IPS-18c (cell line): Measurements from ENCODE around the gene MEFV.
"Not testable (repeated sequence)": the region's sequence is repeated elsewhere in the genome, so short reads cannot be mapped to it uniquely, and the experiment has no call there.

Experiments
- H3K4me3 ChIP-seq: 2 replicates; pipeline ENCODE4 v1.7.0; 2013; ENCODE audit warnings: low read depth, mild to moderate bottlenecking, low read length, moderate library complexity; ENCODE audit not compliant: insufficient read depth
- H3K9me3 ChIP-seq: one replicate; pipeline ENCODE4 v1.6.1; 2013; ENCODE audit warnings: mild to moderate bottlenecking, low read length, moderate library complexity; ENCODE audit not compliant: control insufficient read depth, insufficient read depth

The MEFV gene

DNA sequence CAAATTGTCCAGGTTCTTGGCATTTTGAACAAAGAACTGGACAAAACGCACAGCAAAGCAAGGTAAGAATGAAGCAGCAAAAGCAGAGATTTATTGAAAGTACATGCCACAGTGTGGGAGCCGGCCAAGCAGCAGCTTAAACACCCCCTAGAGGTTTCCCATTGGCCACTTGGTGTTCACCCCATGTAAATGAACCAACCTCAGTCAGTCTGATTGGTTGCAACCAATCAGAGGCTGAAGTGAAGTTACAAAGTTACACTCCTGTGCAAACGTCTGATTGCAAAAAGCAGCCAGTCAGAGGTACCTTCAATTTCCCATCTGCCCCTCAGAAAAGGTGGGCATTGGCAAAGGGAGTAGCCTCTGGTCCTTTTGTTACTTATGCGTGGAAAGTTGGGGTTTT, 18.1 kb upstream of the MEFV start:
- peaks cover 2% of the 10 kb centered on the region for H3K9me3 ChIP-seq
- H3K4me3 ChIP-seq, result no peak overlapping the region

DNA sequence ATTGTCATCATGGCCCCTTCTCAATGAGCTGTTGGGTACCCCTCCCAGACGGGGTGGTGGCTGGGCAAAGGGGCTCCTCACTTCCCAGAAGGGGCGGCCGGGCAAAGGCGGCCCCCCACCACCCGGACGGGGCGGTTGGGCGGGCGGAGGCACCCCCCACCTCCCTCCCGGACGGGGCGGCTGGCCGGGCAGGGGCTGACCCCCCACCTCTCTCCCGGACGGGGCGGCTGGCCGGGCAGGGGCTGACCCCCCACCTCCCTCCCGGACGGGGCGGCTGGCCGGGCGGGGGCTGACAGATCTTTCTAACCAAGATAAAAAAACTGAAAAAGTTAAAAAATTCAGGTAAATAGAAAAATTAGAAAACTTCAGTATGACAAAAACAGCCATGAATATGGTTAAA, 14.8 kb upstream of the MEFV start:
- not testable (repeated sequence) for H3K9me3 ChIP-seq, H3K4me3 ChIP-seq

DNA sequence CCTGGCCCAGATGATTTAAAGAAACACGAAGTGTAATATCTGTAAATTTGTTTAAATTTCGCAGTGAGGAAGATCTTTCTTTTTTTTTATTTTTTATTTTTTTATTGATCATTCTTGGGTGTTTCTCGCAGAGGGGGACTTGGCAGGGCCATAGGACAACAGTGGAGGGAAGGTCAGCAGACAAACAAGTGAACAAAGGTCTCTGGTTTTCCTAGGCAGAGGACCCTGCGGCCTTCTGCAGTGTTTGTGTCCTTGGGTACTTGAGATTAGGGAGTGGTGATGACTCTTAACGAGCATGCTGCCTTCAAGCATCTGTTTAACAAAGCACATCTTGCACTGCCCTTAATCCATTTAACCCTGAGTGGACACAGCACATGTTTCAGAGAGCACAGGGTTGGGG, 14.3 kb upstream of the MEFV start:
- H3K9me3 ChIP-seq, result not testable (repeated sequence)

DNA sequence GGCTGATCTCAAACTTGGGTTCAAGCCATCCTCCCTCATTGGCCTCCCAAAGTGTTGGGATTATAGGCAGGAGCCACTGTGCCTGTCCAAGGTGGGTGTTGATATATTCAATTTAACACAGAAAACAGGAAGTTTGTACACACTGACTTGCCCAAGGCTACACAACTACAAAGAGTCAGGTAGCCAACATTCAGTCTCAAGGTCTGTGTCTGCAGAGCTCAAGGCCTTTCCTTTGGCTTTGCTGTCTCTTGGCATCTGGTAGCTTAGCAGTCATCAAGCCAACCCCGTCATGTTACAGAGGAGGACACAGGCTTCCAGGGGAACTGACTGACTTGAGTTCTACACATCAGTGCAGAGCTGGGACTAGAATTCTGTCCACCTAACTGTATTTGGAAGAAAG, 11.9 kb upstream of the MEFV start:
- no peak overlapping the region for H3K4me3 ChIP-seq
- no peaks in the 10 kb centered on the region for H3K9me3 ChIP-seq

More for the DNA sequence above, 14.3 kb upstream of the MEFV start:
- H3K4me3 ChIP-seq, result not testable (repeated sequence)

DNA sequence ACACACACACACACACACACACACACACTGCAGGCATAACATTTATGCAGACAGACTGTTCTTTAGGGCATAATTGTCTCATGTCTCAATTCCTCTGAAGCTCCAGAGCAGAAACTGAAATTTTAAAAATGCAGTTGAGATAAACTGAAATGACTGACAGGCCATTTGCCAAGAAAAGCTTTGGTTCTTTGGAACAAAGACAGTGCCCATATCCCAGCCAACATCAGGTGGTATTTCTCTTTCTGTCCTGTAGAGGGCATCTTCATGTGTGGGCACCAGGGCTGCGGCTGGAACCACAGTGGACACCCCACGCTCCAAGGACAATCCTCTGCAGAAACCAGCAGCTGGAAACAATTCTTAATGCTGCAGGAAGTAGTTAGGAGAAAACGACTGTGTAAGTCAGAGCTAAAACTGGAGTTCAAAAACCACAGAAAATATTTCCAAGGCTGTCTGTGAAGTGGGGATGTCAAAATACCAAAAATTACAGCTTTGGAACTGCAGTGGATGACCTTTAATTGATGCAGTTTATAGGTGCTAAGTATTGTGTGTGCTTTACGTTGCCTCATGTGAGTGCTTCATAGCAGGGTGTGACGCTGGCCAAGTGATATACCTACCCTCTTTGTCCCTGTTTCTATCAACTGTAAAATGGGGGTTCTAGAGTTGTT, 10.6 kb upstream of the MEFV start:
- Histone ChIP-seq H3K4me3 (no peak overlapping the region), H3K9me3 (no peaks in the 10 kb centered on the region)

DNA sequence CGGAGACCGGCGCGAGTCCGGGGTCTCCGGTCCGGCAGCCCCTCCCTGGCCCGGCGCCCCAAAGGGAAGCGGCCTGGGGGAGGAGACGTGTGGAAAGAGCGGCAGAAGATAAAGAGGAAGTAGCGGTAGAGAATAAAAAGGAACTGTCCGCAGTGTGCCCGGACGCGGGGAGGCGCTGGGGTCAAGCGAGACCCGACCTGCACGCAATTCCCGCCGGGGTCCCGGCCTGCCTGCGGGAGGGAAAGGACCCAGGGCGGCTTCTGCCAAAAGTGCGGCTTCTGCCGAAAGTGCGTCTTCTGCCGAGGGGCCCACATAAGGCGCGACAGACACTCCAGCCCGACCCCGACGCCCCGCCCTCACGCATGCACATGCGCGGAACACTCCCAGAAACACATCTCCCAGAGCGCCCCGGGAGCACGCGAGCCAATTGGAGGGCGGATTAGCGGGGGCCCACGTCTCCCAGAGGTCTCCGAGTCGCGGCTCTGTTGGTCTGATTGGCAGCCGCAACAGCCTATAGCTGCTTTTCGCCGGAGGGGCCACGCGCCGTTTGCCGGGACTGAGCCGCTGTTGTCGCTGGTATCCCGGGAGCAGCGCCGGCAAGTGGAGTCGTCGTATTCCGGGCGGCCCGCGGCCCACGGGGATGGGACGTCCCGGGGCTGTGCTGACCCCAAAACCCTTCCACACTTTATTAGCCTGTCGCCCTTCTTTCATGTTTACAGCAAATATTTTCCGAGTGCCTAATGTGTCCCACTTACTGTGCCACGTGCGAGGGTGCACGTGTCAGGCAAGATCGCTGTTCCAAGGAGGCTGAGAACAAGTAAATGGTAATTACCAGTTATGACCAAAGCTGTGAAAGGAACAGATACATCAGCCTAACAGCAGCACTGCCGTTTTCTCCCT, 8.0 kb upstream of the MEFV start:
- peak overlapping the region; percentile 70 for H3K4me3 ChIP-seq
- H3K9me3 ChIP-seq, result no peaks in the 10 kb centered on the region

DNA sequence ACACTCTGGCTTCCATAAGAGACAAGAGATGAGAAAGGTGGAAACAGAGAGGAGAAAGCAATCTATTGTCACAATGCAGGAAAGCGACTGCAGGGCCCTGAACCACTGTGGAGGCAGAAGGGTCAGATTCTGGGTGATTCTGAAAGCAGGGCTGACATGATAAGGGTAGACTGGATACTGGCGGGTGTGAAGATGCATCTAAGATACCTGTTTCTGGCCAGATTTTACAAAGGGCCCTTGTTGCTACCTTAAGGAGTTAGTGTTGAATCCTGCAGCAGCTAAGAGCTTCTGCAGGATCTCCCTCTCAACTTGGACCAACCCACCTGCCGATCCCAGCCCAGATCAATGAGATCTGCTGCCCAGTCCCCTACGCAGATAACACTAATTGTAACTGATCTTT, 6.1 kb upstream of the MEFV start:
- Histone ChIP-seq H3K4me3 (no peak overlapping the region), H3K9me3 (no peaks in the 10 kb centered on the region)

DNA sequence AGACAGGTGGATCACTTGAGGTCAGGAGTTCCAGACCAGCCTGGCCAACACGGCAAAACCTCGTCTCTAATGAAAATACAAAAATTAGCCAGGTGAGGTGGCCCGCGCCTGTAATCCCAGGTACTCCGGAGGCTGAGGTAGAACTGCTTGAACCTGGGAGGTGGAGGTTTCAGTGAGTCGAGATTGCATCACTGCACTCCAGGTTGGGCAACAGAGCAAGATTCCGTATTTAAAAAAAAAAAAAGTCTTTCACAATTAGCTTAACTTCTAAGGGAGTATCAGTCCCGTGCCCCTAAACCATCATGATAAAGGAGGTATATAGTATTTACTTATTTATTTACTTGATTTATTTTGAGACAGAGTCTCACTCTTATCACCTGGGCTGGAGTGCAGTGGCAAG, 3.4 kb upstream of the MEFV start:
- no peak overlapping the region for H3K4me3 ChIP-seq
- H3K9me3 ChIP-seq, result no peaks in the 10 kb centered on the region

DNA sequence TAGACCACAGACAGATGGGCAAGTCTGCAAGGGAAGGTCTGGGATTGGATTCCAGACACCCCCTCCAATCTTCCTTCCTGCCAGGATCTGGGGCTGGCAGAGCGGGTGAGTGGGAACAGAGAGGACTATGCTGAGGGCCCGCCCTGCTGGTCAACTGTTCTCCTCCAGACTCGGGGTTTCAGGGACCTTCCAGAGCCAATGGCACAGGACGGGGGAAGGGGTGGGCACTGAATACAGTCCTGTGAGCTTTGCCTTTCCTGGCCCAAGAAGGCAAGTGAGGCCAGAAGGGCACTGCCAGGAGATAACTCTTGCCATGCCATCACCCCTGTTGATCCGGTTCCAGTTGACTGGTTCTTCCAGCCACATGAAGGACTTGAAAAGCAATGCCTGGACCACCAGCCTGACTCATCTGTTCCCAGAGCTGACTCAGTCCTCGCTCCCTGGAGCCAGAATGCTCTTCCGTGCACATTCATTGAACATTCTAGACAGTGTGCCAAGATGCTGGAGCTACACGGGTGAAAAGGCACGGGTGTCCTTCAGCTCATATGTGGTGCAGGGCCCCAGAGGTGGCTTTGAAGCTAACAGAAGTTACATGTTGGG, 533 bp upstream of the MEFV start:
- Histone ChIP-seq H3K4me3 (no peak overlapping the region), H3K9me3 (no peaks in the 10 kb centered on the region)

DNA sequence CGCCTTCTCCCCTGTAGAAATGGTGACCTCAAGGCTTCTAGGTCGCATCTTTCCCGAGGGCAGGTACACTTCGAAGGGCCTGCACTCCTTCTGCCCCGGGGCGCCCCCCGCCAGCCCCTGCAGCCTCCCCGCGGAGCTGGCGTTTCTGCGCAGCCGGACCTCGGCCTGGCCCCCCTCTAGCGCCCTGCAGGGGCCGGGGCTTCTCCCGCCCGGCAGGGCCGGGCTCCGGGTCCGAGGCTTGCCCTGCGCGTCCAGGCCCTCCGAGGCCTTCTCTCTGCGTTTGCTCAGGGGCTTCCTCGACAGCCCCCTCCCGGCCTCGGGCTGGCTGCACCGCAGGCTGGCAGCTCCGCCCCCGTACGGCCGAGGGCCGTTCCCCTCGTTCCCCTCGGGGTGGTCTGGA, 2.1 kb downstream of the MEFV start:
- Histone ChIP-seq H3K4me3 (no peak overlapping the region), H3K9me3 (peaks cover 3% of the 10 kb centered on the region)

DNA sequence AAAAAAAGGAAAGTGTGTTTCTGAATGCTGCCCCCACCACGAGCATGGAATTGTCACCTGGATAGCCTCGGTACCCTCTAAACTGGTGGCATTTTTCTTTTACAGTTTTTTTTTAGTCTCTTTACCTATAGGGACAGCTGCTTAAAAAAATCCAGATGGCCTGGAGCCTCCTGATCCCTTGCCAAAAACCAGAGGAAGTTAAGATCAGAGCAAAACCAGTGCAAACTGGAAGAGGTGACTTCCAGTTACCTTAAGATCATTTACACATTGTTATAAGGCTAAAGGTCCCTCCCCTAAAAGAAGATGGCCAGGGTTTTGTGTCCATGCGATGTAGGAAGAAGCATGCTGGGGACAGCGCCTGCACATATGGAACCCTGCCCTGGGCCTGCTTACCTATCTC, 3.5 kb downstream of the MEFV start:
- Histone ChIP-seq H3K4me3 (no peak overlapping the region), H3K9me3 (peaks cover 3% of the 10 kb centered on the region)

DNA sequence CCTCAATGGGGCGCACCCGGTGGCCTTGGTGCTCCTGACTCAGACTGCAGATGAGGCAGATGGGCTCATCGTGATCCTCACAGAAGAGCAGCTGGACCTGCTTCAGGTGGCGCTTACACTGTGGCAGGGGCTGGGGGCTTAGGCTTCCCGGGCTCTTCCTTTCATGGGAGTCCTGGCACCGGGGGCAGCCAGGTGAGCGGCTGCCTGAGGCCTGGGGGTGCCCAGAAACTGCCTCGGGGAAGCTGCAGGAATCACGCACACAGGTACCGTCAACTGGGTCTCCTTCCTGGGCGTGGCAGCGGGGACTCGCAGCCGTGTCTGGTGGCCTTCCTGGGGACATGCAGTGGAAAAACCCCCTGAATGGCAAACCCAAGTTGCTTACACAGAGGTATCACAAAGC, 7.0 kb downstream of the MEFV start:
- Histone ChIP-seq H3K9me3 (peaks cover 3% of the 10 kb centered on the region), H3K4me3 (no peak overlapping the region)

DNA sequence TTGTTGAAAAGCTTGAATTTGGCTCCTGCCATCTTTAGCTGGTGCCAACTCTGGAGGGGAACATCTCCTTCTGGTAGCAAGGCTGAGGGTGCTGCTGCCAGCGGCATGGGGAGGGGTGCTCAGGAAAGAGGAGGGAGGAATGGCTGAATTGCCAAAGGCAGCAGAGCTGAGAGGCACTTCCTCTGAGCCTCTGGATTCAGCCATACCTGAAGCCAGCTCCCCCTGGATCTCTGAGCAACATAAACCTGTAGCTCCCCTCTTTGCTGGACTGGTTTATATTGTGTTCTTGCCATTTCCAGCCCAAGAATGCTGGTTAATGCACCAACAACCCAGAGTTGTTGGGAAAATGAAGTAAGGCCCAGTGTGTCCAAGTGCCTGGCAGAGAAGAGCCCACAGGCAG, 7.4 kb downstream of the MEFV start:
- H3K4me3 ChIP-seq, result no peak overlapping the region
- peaks cover 3% of the 10 kb centered on the region for H3K9me3 ChIP-seq

DNA sequence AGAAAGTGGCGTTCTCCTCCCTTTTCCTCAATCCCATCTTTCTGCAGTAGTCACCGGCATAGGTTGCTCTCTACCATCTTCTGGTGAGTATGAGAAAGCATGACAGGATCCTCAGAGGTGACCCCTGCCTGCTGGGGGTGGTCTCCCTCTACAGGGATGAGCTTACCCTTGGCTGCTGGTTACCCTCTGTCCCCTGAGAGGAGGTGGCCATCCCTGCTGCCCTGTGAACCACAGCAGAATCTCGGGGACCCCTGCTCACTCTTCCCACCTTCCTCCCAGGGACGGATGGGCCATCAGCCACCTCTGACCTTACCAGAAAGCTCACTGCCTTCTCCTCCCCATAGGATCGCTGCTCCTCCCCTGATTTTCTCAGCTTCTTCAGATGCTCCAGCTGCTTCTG, 7.8 kb downstream of the MEFV start:
- peaks cover 3% of the 10 kb centered on the region for H3K9me3 ChIP-seq

DNA sequence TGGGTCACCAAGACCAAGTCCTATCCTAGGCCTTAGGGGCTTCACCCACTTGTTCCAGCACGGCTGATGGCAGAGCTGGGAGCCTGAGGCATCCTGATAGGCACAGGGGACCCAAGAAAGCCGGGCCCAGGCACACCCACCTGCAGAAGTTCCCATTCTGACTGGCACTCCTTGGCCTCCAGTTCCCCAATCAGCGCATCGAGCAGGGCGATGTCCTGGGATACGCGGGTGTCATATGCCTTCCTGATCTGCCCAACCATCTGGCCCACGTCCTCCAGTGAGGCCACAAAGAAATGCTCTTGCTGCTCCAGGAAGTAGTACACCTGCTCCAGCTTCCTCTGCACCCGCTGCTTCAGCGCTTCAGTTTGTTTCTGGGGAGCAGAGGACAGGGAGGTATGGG, 9.6 kb downstream of the MEFV start:
- Histone ChIP-seq H3K9me3 (peaks cover 3% of the 10 kb centered on the region), H3K4me3 (no peak overlapping the region)

More for the DNA sequence above, 7.8 kb downstream of the MEFV start:
- no peak overlapping the region for H3K4me3 ChIP-seq

DNA sequence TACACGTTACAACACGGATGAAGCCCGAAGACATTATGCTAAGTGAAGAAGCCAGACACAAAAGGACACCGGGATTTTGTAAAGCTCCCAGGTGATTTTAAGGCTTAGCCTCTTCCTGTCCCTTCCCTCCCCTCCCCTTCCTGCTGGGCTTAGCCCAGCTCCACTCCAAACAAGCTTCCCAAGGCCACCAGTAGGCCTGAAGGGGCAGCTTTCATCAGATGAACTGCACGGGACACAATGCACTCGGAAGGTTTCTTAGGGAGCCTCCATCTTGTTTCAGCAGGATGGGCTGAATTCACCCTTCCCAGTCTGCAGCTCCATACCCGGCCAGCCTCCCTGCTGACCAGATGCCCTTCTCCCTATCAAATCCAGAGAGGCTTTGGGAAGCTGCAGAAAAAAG, 10.4 kb downstream of the MEFV start:
- Histone ChIP-seq H3K9me3 (peaks cover under 1% of the 10 kb centered on the region), H3K4me3 (no peak overlapping the region)

DNA sequence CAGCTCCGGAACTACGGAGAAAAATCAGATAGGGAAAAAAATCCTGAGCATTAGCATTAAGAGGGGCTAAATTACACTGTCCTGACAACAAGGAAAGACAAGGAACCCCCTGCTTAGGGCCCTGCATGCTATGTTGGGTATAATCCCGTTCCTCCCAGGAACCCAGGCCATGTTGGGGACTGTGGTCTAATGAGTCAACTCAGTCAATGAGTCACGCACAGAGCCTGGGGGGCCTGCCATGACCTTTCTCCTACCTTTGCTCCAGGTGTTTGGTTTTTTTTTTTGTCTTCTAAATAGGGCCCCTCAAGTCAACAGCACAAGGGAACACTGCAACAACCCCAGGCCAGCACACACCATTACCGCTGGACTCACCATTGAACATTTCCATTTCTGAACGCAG, 12.6 kb downstream of the MEFV start:
- Histone ChIP-seq H3K4me3 (no peak overlapping the region), H3K9me3 (no peaks in the 10 kb centered on the region)

DNA sequence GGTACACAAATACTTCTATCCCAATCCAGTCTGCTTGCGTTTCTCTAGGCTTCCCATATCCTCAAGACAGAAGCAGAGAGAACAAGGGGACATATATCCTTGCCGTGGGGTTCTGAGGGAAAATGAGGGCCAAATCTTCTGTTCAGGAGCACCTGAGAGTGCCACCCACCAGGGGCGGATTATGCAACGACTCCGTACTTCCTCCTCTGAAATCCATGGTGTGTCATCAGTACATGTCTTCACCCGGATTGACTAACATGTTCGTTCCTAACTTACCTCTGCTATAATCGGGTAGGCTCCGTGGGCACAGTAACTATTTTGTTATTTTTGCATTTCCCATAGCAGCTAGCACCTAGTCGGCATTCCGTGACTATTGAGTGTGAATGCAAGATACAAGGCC, 13.7 kb downstream of the MEFV start:
- Histone ChIP-seq H3K4me3 (no peak overlapping the region), H3K9me3 (no peaks in the 10 kb centered on the region)
